NCI-H748 treated with DMSO at 0.1 percent for 48 hours (cell line): ENCODE data around the gene NTRK3.
"Not testable (repeated sequence)": the region's sequence is repeated elsewhere in the genome, so short reads cannot be mapped to it uniquely, and the experiment has no call there.

Experiments
- DNase-seq: peaks from one replicate; lab custom pipeline; 2025; lab: John Stamatoyannopoulos, UW

The NTRK3 gene

GRCh38 chr15:87877114-87877810 is 379.3 kb downstream of the NTRK3 start:
- DNase-seq, result no peak

- DNase-seq, result no peak
Measured at GRCh38 chr15:87874896-87875711, 381.4 kb downstream of the NTRK3 start.

DNA sequence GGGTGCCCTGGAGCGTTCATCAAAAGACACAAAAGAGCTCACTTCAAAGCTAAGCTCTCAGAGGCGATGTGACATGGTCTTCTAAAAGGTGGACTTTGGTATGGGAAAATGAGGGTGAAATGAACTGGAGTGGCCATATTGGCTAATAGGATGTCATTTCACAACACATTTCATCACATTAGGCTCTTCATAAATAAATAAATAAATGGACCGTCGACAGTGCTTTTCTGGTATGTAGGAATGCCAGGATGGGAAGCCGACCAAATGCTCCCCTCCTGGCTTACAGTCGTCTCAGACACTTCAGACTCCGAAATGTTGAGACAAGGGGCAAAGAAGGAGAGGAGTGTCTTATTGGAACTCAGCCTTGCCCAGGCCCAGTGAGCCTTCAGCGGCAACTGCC is 383.0 kb downstream of the NTRK3 start:
- DNase-seq, result no peak

- DNase-seq, result no peak
Measured at GRCh38 chr15:87871731-87872320, 384.7 kb downstream of the NTRK3 start.

GRCh38 chr15:87871258-87871681 is 385.3 kb downstream of the NTRK3 start:
- no peak for DNase-seq

GRCh38 chr15:87866961-87867360 is 389.6 kb downstream of the NTRK3 start:
- DNase-seq, result no peak

- no peak for DNase-seq
Measured at GRCh38 chr15:87863152-87863551, 393.4 kb downstream of the NTRK3 start.

- DNase-seq, result no peak
Measured at GRCh38 chr15:87860743-87861142, 395.8 kb downstream of the NTRK3 start.

- DNase-seq, result no peak
Measured at GRCh38 chr15:87858651-87859050, 397.9 kb downstream of the NTRK3 start.

DNA sequence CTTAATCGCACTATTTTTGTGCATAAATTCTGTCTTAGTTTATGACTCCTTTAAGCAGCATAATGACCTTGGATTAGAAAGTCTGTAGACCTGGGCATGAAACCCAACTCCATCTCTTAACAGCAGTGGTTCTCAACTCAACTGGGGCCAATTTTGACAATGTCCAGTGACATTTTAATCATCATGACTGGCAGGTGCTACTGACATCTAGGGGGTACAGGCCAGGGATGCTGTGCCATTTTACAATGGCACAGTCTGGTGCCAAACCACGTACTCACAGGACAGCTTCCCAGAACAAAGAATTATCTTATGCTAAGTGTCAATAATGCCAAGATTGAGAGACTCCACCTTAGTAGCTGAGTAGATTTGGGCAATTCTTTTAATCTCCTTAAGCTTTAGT is 405.0 kb downstream of the NTRK3 start:
- DNase-seq, result no peak

GRCh38 chr15:87850916-87851315 is 405.6 kb downstream of the NTRK3 start:
- DNase-seq, result no peak

- no peak for DNase-seq
Measured at GRCh38 chr15:87849181-87849580, 407.4 kb downstream of the NTRK3 start.

DNA sequence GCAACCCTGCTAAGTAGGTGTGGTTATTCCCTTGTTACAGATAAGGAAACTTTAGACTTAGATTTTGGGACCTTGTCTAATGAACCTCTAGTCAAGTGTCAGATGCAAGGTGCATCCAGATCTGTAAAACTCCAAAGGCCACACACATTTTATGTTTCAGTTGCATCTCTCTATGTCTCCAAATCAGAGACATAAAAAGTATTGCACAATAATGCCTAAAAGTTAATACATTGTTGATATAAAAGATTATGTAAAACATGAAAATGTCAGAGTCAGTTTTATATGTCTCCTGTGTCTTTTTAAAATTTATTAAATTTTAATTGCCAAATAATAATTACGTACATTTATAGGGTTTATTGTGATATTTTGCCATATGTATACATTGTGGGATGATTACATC is 408.5 kb downstream of the NTRK3 start:
- no peak for DNase-seq

GRCh38 chr15:87846746-87847145 is 409.8 kb downstream of the NTRK3 start:
- DNase-seq, result no peak

- DNase-seq, result no peak
Measured at GRCh38 chr15:87843312-87843711, 413.2 kb downstream of the NTRK3 start.

DNA sequence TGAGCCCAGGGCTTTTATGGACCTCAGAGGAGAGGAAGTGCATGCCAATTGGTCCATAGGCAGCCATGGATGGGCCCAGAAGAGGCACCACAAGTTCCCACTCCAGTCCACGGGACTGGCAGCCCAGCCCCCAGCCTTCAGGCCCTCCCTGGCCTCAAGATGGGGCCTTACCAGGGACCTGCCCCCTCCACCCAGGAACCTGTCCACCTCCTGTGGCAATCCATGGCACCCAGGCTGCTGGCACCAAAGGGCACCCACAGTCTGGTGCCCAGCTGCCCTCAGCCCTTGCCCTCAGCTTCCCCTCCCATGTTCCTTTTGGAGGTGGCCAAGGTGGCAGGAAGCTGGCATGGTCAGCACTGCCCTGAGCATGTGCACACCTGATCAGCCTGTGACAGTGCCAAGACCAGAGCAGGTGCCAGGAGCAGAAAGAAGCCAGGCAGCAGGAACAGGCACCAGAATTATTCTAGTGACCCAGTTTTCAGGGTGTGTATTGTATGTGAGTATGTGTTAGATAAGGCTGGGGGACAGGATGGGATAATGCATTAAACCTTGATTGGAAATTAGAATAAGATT is 415.0 kb downstream of the NTRK3 start:
- DNase-seq, result no peak

DNA sequence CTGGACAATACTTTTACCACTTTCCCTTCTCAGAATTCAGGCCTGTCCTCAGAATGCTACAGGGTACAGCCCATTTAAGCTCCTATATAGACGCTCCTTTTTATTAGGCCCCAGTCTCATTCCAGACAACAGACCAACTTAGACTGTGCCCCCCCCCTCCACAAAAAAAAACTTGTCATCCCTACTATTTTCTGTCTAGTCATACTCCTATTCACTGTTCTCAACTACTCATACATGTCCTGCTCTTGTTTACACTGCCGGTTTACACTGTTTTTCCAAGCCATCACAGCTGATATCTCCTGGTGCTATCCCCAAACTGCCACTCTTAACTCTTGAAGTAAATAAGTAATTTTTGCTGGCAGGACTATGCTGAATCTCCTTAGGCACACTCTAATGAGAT is 420.7 kb downstream of the NTRK3 start:
- DNase-seq, result not testable (repeated sequence)

DNA sequence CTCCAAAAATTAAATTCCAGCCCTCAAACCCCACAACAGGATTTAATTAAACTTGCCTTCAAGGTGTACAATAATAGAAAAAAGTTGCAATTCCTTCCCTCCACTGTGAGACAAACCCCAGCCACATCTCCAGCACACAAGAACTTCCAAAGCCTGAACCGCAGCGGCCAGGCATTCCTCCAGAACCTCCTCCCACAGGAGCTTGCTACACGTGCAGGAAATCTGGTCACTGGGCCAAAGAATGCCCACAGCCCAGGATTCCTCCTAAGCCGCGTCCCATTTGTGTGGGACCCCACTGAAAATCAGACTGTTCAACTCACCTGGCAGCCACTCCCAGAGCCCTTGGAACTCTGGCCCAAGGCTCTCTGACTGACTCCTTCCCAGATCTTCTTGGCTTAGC is 423.2 kb downstream of the NTRK3 start:
- DNase-seq, result not testable (repeated sequence)

DNA sequence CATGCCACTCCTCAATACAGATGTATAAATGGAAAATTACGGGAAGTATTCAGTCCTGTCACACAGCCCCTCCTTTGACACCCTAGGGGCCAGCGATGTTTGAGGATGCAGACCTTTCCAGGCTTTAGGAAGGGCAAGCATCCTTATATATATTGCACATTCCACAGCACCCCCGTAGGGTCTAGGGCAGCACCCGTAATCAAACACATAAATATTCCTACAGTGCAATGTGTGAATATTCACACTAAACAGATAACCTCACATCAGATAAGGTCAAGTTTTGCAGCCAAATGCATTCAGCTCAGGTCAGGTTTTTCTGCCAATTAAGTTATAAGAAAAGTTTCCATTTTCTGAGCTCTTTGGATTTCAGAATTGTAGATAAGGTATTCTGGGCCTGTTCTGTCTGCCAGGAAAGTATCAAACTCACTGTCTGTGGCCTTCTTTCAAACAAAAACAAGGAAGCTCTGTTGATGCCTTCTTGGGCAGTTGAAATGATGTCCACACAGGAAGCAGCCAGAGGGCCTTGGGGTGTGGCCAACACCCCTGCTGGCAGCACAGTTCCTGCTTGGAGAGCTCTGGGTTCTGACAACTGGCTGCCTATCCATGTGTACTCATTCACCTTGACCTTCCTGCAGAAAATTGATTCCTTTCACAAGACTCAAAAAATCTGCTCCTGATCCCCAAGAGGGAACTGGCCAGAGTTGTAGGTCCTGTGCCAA is 427.0 kb downstream of the NTRK3 start:
- no peak for DNase-seq

DNA sequence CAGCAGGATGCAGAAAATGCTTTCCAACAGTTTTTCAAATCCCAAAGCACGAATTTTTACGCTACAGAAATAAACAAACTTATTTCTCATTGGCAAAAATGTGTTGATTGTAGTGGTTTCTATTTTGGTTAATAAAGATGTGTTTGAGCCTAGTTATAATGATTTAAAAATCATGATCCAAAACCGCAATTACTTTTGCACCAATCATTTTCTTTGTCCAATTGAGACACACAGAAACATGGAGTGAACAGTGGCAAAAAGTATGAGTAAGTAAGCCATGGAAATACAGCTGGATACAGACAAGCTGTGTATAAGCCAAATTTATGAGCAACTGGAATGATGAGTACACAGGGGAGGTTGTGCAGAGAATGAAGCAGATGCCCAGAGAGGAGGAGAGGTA is 427.9 kb downstream of the NTRK3 start:
- no peak for DNase-seq

DNA sequence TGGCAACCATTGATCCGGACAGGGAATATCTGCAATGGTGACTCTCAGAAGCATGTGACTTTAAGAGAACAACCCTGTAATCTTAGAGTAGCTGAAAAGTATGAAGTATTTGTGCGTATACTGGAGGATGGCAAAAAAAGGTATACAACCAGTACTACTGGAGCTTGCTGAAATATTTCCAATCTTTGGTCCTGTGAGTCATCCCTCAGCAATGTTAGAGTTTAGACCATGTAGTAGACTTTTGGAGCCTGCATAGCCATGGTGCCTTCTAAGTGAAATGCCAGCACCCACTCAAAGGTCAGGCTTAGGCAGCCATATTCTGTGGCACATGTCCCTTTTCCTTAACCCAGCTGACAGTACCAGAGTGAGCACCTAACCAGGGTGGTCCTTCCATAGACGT is 429.4 kb downstream of the NTRK3 start:
- no peak for DNase-seq

- DNase-seq, result no peak
Measured at GRCh38 chr15:87826119-87826747, 430.3 kb downstream of the NTRK3 start.
